Embryonic facial prominence (tissue), 1 donor: ENCODE results near the gene HEATR9.

ENCODE experiments used
- DNase-seq: peaks from one replicate; pipeline ENCODE4 v3.0.0-alpha.2; 2016; ENCODE audit errors: extremely low spot score

HEATR9 gene

GRCh38 chr17:35808240-35808961 is 60.3 kb downstream of the HEATR9 start:
- DNase-seq = no peak

- DNase-seq = no peak
Measured at GRCh38 chr17:35807371-35808144, 61.1 kb downstream of the HEATR9 start.
